ENCODE results near the gene DYNLT2. TPM values are rescaled to one million over a fixed set of nuclear protein-coding genes. Genes with fewer than 3 reads are reported as not detected.
"Not testable (repeated sequence)": the region's sequence is repeated elsewhere in the genome, so short reads cannot be mapped to it uniquely, and the experiment has no call there.

Gene DYNLT2
- polyA plus RNA-seq, 1 donor = 7.2 TPM

DNA sequence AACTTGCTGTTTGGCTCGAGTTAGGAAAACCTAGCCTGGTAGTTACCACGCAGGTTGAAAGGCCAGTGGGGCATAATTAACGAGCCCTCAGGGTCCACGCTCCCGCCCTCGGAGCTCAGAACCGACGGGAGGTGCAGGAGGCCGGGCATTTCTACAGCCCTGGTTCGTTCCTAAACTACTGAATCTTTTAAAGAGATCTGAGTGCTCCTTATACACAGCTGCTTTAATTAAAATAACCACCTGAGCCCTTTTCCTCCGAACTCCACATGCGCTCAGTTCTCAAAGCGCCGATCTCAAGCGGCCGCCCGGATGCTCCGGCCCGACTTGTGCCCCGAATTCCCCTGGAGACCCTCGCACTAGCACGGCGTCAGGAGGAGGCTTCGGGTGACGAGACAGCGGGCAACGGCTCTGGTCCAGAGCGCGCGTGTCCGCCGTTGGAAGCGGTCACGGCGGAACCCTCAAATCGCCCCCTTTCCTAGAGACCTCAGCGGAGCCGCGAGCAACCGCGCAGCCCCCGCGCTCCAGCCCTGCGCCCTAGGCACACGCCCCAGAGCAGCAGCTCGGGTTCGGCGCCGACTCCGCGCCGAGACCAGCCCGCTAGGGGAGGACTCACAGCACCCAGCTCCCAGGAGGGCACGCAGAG is 49.9 kb downstream of the DYNLT2 start:
- H3K9me3 ChIP-seq (ENCODE audit: control insufficient read depth, low read depth, low read length) = peaks cover 4% of the 10 kb centered on the region
- H3K27me3 ChIP-seq (ENCODE audit: control insufficient read depth, insufficient read depth, low read length) = no peaks in the 10 kb centered on the region
- whole genome bisulfite sequencing (ENCODE audit: insufficient coverage, low lambda C conversion rate) = no CpG with 5 or more reads among the region's 54 CpGs
- H3K36me3 ChIP-seq (ENCODE audit: control insufficient read depth, insufficient read depth, low read length) = peaks cover 13% of the 10 kb centered on the region
- peak overlapping the region; percentile 92 for H3K4me3 ChIP-seq (ENCODE audit: low read length)
- peak overlapping the region; percentile 96 for H3K27ac ChIP-seq (ENCODE audit: low read length)
- no peak for DNase-seq
- H3K4me1 ChIP-seq (ENCODE audit: control insufficient read depth, insufficient read depth, low read length) = peaks cover 19% of the 10 kb centered on the region

GRCh38 chr6:169700296-169700695 is 51.1 kb downstream of the DYNLT2 start:
- WGBS (ENCODE audit: insufficient coverage, low lambda C conversion rate) = no CpG with 5 or more reads among the region's 5 CpGs
- Histone ChIP-seq H3K36me3 (ENCODE audit: control insufficient read depth, insufficient read depth, low read length) (peaks cover 13% of the 10 kb centered on the region), H3K9me3 (ENCODE audit: control insufficient read depth, low read depth, low read length) (peaks cover 8% of the 10 kb centered on the region), H3K27me3 (ENCODE audit: control insufficient read depth, insufficient read depth, low read length) (no peaks in the 10 kb centered on the region), H3K4me3 (ENCODE audit: low read length) (peak overlapping the region; percentile 10), H3K4me1 (ENCODE audit: control insufficient read depth, insufficient read depth, low read length) (peaks cover 19% of the 10 kb centered on the region), H3K27ac (ENCODE audit: low read length) (no peak overlapping the region)
- DNase-seq = peak in 1 of 2 donors; percentile 47

- not testable (repeated sequence) for H3K4me3 ChIP-seq (ENCODE audit: low read length); H3K27ac ChIP-seq (ENCODE audit: low read length); H3K27me3 ChIP-seq (ENCODE audit: control insufficient read depth, insufficient read depth, low read length); DNase-seq; H3K9me3 ChIP-seq (ENCODE audit: control insufficient read depth, low read depth, low read length); H3K4me1 ChIP-seq (ENCODE audit: control insufficient read depth, insufficient read depth, low read length)
- H3K36me3 ChIP-seq (ENCODE audit: control insufficient read depth, insufficient read depth, low read length) = peaks cover 10% of the 10 kb centered on the region
- WGBS (ENCODE audit: insufficient coverage, low lambda C conversion rate) = no CpG with 5 or more reads among the region's 10 CpGs
Measured at GRCh38 chr6:169697115-169697514, 54.3 kb downstream of the DYNLT2 start.

GRCh38 chr6:169695131-169695530 is 56.2 kb downstream of the DYNLT2 start:
- Histone ChIP-seq H3K9me3 (ENCODE audit: control insufficient read depth, low read depth, low read length) (peaks cover 16% of the 10 kb centered on the region), H3K27me3 (ENCODE audit: control insufficient read depth, insufficient read depth, low read length) (no peaks in the 10 kb centered on the region), H3K4me1 (ENCODE audit: control insufficient read depth, insufficient read depth, low read length) (peaks cover 3% of the 10 kb centered on the region), H3K27ac (ENCODE audit: low read length) (no peak overlapping the region), H3K4me3 (ENCODE audit: low read length) (no peak overlapping the region), H3K36me3 (ENCODE audit: control insufficient read depth, insufficient read depth, low read length) (peaks cover 14% of the 10 kb centered on the region)
- DNase-seq = no peak
- WGBS (ENCODE audit: insufficient coverage, low lambda C conversion rate) = 87% methylated on average over 3 of the region's 5 CpGs

DNA sequence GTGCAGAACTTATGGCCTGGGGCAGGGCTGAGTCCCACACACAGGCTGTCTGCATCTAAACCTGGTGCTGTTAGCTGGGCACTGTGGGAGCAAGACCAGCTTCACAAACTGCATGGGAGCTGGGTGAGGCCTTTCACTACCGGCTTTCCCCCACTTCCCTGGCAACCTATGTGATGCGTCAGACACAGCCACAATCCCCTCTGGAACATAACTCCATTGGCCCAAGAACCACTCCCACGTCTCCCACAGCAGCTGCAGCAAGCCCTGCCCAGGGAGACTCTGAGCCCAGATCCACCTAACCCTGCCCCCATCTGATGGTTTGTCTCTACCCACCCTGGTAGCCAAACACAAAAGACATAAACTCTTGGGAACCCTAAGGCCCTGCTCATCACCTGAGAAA is 58.9 kb downstream of the DYNLT2 start:
- H3K27ac ChIP-seq (ENCODE audit: low read length) = no peak overlapping the region
- 100% methylated on average over 1 of the region's 3 CpGs for WGBS (ENCODE audit: insufficient coverage, low lambda C conversion rate)
- H3K27me3 ChIP-seq (ENCODE audit: control insufficient read depth, insufficient read depth, low read length) = no peaks in the 10 kb centered on the region

GRCh38 chr6:169691260-169691659 is 60.1 kb downstream of the DYNLT2 start:
- H3K27ac ChIP-seq (ENCODE audit: low read length) = no peak overlapping the region
- no peaks in the 10 kb centered on the region for H3K27me3 ChIP-seq (ENCODE audit: control insufficient read depth, insufficient read depth, low read length)
- H3K36me3 ChIP-seq (ENCODE audit: control insufficient read depth, insufficient read depth, low read length) = peaks cover 31% of the 10 kb centered on the region
- H3K4me1 ChIP-seq (ENCODE audit: control insufficient read depth, insufficient read depth, low read length) = no peaks in the 10 kb centered on the region
- DNase-seq = no peak
- 100% methylated on average over 1 of the region's 2 CpGs for WGBS (ENCODE audit: insufficient coverage, low lambda C conversion rate)
- no peak overlapping the region for H3K4me3 ChIP-seq (ENCODE audit: low read length)
- H3K9me3 ChIP-seq (ENCODE audit: control insufficient read depth, low read depth, low read length) = peaks cover 23% of the 10 kb centered on the region

More for the DNA sequence above, 58.9 kb downstream of the DYNLT2 start:
- no peak overlapping the region for H3K4me3 ChIP-seq (ENCODE audit: low read length)
- no peaks in the 10 kb centered on the region for H3K4me1 ChIP-seq (ENCODE audit: control insufficient read depth, insufficient read depth, low read length)
- no peak for DNase-seq
- H3K36me3 ChIP-seq (ENCODE audit: control insufficient read depth, insufficient read depth, low read length) = peaks cover 28% of the 10 kb centered on the region
- H3K9me3 ChIP-seq (ENCODE audit: control insufficient read depth, low read depth, low read length) = peaks cover 20% of the 10 kb centered on the region

Other genes with a start within 250 kb of the DYNLT2 start
- gene WDR27, start 49.5 kb downstream of the DYNLT2 start, polyA plus RNA-seq = 73.8 TPM
- gene C6orf120, start 49.4 kb downstream of the DYNLT2 start, polyA plus RNA-seq = 32.4 TPM
- 85.1 TPM for gene PHF10, start 27.1 kb downstream of the DYNLT2 start, polyA plus RNA-seq
- 25.6 TPM for gene ERMARD, start 50 bp upstream of the DYNLT2 start, polyA plus RNA-seq

Measured in large intestine (tissue), 3 donors.